CD4-positive, alpha-beta T cell treated with Interleukin-17A for 4 hours (primary cell): ENCODE results near the gene STRIP1.

ENCODE experiments used
- DNase-seq: peaks from one replicate; pipeline ENCODE4 v3.0.0-alpha.2; 2020; ENCODE audit warnings: mixed read lengths

Gene STRIP1

GRCh38 chr1:110034451-110035235 is at the start of gene STRIP1:
Gene STRIP1 (plus strand): TSS chr1:110034624. CDS start chr1:110034638, 14 bp downstream.
- DNase-seq, result peak; percentile 93

GRCh38 chr1:109985247-109986053 is 49.0 kb upstream of the STRIP1 start:
- DNase-seq, result no peak

GRCh38 chr1:109986054-109986444 is 48.4 kb upstream of the STRIP1 start:
- no peak for DNase-seq

- no peak for DNase-seq
These were observed 46.0 kb upstream of the STRIP1 start for GRCh38 chr1:109988349-109988914.

- DNase-seq, result no peak
These were observed 44.7 kb upstream of the STRIP1 start for GRCh38 chr1:109989506-109990301.

- DNase-seq, result no peak
These were observed 44.1 kb upstream of the STRIP1 start for GRCh38 chr1:109990302-109990653.

GRCh38 chr1:109991400-109991925 is 43.0 kb upstream of the STRIP1 start:
- DNase-seq, result no peak

- DNase-seq, result no peak
These were observed 40.5 kb upstream of the STRIP1 start for GRCh38 chr1:109993885-109994284.

- DNase-seq, result no peak
These were observed 39.8 kb upstream of the STRIP1 start for GRCh38 chr1:109994654-109995053.

- DNase-seq, result no peak
These were observed 38.9 kb upstream of the STRIP1 start for GRCh38 chr1:109995536-109995935.

GRCh38 chr1:109996476-109996875 is 37.9 kb upstream of the STRIP1 start:
- no peak for DNase-seq

GRCh38 chr1:109997204-109997866 is 37.1 kb upstream of the STRIP1 start:
- DNase-seq, result no peak

GRCh38 chr1:109997867-109998229 is 36.6 kb upstream of the STRIP1 start:
- DNase-seq, result no peak

- DNase-seq, result no peak
These were observed 31.7 kb upstream of the STRIP1 start for GRCh38 chr1:110002695-110003094.

GRCh38 chr1:110003747-110004428 is 30.5 kb upstream of the STRIP1 start:
- peak; percentile 45 for DNase-seq

- no peak for DNase-seq
These were observed 29.8 kb upstream of the STRIP1 start for GRCh38 chr1:110004583-110004982.

GRCh38 chr1:110005971-110006370 is 28.5 kb upstream of the STRIP1 start:
- DNase-seq, result no peak

GRCh38 chr1:110006516-110006915 is 27.9 kb upstream of the STRIP1 start:
- DNase-seq, result no peak

GRCh38 chr1:110007046-110007830 is 27.2 kb upstream of the STRIP1 start:
- no peak for DNase-seq

- no peak for DNase-seq
These were observed 25.4 kb upstream of the STRIP1 start for GRCh38 chr1:110008971-110009565.
